PC-3 (cell line): ENCODE measurements around the gene RNF5. TPM values are rescaled to one million over a fixed set of nuclear protein-coding genes. Genes with fewer than 3 reads are reported as not detected.

ENCODE experiments used
- ATAC-seq: fragments of 200-7000 bp; cut with Tn5 transposase; 2 replicates; pipeline ENCODE4 v1.9.1; 2020; ENCODE audit warnings: mild to moderate bottlenecking, moderate library complexity
- BruUV-seq: library from RNA; stranded (reverse); fragments of 400-500 nt; replicated peaks from 2 replicates; lab custom pipeline; 2021; lab: Mats Ljungman, UMichigan
- CTCF ChIA-PET: fragments of 300-600 bp; sonication (Branson Sonifier 250); formaldehyde crosslinking; loops from one replicate; lab custom pipeline; 2022; ENCODE audit warnings: antibody characterized with exemption; lab: Charles Lee
- POLR2A ChIA-PET: fragments of 300-600 bp; sonication (Branson Sonifier 250); formaldehyde crosslinking; loops from one replicate; lab custom pipeline; 2022; ENCODE audit warnings: antibody characterized with exemption; ENCODE audit not compliant: unreplicated experiment; lab: Charles Lee
- DNase-seq: peaks from one replicate; pipeline ENCODE4 v3.0.0-alpha.2; 2015
- H2AFZ ChIP-seq: fragments of 300-600 bp; sonication (generic); 2 replicates; pipeline ENCODE4 v1.6.0; 2016; ENCODE audit warnings: antibody characterized with exemption, low read length
- H3F3A ChIP-seq: fragments of 300-600 bp; sonication (generic); one replicate; pipeline ENCODE4 v1.6.0; 2017; ENCODE audit warnings: antibody characterized with exemption, low read length, control low read depth, mild to moderate bottlenecking; ENCODE audit not compliant: unreplicated experiment
- H3K27ac ChIP-seq: fragments of 300-600 bp; sonication (generic); 2 replicates; pipeline ENCODE4 v1.5.1; 2016; ENCODE audit warnings: mild to moderate bottlenecking, low read length
- H3K27me3 ChIP-seq: fragments of 300-600 bp; sonication (generic); 2 replicates; pipeline ENCODE4 v1.6.1; 2016; ENCODE audit warnings: low read length, mixed read lengths
- H3K36me3 ChIP-seq: fragments of 300-600 bp; sonication (generic); 2 replicates; pipeline ENCODE4 v1.6.1; 2016; ENCODE audit warnings: low read depth, mixed run types, low read length, mixed read lengths
- H3K4me1 ChIP-seq: fragments of 300-600 bp; sonication (generic); 2 replicates; pipeline ENCODE4 v1.5.1; 2016; ENCODE audit warnings: low read length; ENCODE audit not compliant: insufficient read depth
- H3K4me2 ChIP-seq: fragments of 300-600 bp; sonication (generic); 2 replicates; pipeline ENCODE4 v1.6.0; 2016; ENCODE audit warnings: low read length
- H3K4me3 ChIP-seq: fragments of 300-600 bp; sonication (generic); 2 replicates; pipeline ENCODE4 v1.5.1; 2016; ENCODE audit warnings: mild to moderate bottlenecking, low read length, mixed read lengths
- H3K79me2 ChIP-seq: fragments of 300-600 bp; sonication (generic); 2 replicates; pipeline ENCODE4 v1.6.1; 2017; ENCODE audit warnings: low read length, mixed read lengths
- H3K9ac ChIP-seq: fragments of 300-600 bp; sonication (generic); 2 replicates; pipeline ENCODE4 v1.6.0; 2016; ENCODE audit warnings: mild to moderate bottlenecking, low read length
- H3K9me2 ChIP-seq: fragments of 300-600 bp; sonication (generic); replicated peaks from 2 replicates; pipeline ENCODE4 v1.6.1; 2016; ENCODE audit warnings: mixed run types, low read length, mixed read lengths
- H3K9me3 ChIP-seq: fragments of 300-600 bp; sonication (generic); 2 replicates; pipeline ENCODE4 v1.6.1; 2016; ENCODE audit warnings: low read length, mixed read lengths
- H4K20me1 ChIP-seq: fragments of 300-600 bp; sonication (generic); 2 replicates; pipeline ENCODE4 v1.6.1; 2016; ENCODE audit warnings: low read length, mixed read lengths
- CTCF ChIP-seq: fragments of 300-600 bp; sonication (generic); conservative IDR thresholded peaks from 2 replicates; pipeline ENCODE4 v1.5.1; 2017; ENCODE audit warnings: antibody characterized with exemption, low read depth, mild to moderate bottlenecking, low read length
- EZH2 ChIP-seq: fragments of 300-600 bp; sonication (generic); IDR thresholded peaks from one replicate; pipeline ENCODE4 v1.6.1; 2017; ENCODE audit warnings: antibody characterized with exemption, mild to moderate bottlenecking, low read length; ENCODE audit not compliant: unreplicated experiment
- EZH2phosphoT487 ChIP-seq: fragments of 300-600 bp; sonication (generic); IDR thresholded peaks from 2 replicates; pipeline ENCODE4 v1.6.1; 2018; ENCODE audit warnings: mild to moderate bottlenecking, antibody characterized with exemption, low read length, borderline replicate concordance
- intact Hi-C: fragments of 100-400 bp; cut with micrococcal nuclease; formaldehyde crosslinking; loops from 2 replicates; pipeline ENCODE4 v1.9.0; 2023
- total RNA-seq: library from RNA; depleted of rRNA; stranded (reverse); fragments of >200 nt; gene quantifications from 2 replicates; pipeline ENCODE4 v1.2.3, GENCODE V29; 2014

The RNF5 gene
- total RNA-seq, 1 experiment from 2014 or later = 69.0 TPM

- no peaks in the 10 kb centered on the region for H4K20me1 ChIP-seq
- no peak within 1 kb of the TSS for H3K27ac ChIP-seq
- H3K9me2 ChIP-seq = no peaks in the 10 kb centered on the region
- TF ChIP-seq EZH2phosphoT487 (no peak), CTCF (no peak), EZH2 (no peak)
- H3K9me3 ChIP-seq = no peaks in the 10 kb centered on the region
- H3K9ac ChIP-seq = no peak within 1 kb of the TSS
- no peak within 1 kb of the TSS for H2AFZ ChIP-seq
- BruUV-seq = no TSS peak
- no peaks in the 10 kb centered on the region for H3K79me2 ChIP-seq
- peaks cover 14% of the 10 kb centered on the region; the same call in 1 of the 2 replicates for H3K36me3 ChIP-seq
- no peaks in the 10 kb centered on the region for H3K27me3 ChIP-seq
- no peak within 1 kb of the TSS for H3K4me3 ChIP-seq
- ChIA-PET POLR2A (no interaction called here), CTCF (no interaction called here)
- intact Hi-C loops = no loop called here
- no peak for ATAC-seq
- H3F3A ChIP-seq = no peaks in the 10 kb centered on the region
- DNase-seq = no peak
- no peak within 1 kb of the TSS for H3K4me2 ChIP-seq
- H3K4me1 ChIP-seq = no peaks in the 10 kb centered on the region
Observed at GRCh38 chr6:32164295-32164694, 13.9 kb upstream of the RNF5 start, which contains the start of gene EGFL8. EGFL8 (plus strand) TSS chr6:32164595; CDS start chr6:32166166, 1,571 bp downstream.

- no peaks in the 10 kb centered on the region for H3K27me3 ChIP-seq
- intact Hi-C loops = no loop called here
- H3K36me3 ChIP-seq = peaks cover 16% of the 10 kb centered on the region; the same call in 1 of the 2 replicates
- DNase-seq (no peak), ATAC-seq (no peak)
- no peak overlapping the region for H2AFZ ChIP-seq
- H3K9me3 ChIP-seq = no peaks in the 10 kb centered on the region
- POLR2A ChIA-PET = no interaction called here
- no peak for TF ChIP-seq CTCF
- no peak for TF ChIP-seq EZH2
- TF ChIP-seq EZH2phosphoT487 = no peak
- no peak overlapping the region for H3K9ac ChIP-seq
- no peaks in the 10 kb centered on the region for H4K20me1 ChIP-seq
- H3K4me1 ChIP-seq = no peaks in the 10 kb centered on the region
- H3K4me2 ChIP-seq = no peak overlapping the region
- no peak overlapping the region for H3K27ac ChIP-seq
- BruUV-seq = no TSS peak
- H3K4me3 ChIP-seq = no peak overlapping the region
- no peaks in the 10 kb centered on the region for H3F3A ChIP-seq
- H3K9me2 ChIP-seq = no peaks in the 10 kb centered on the region
- no peaks in the 10 kb centered on the region for H3K79me2 ChIP-seq
- CTCF ChIA-PET = no interaction called here
Observed at GRCh38 chr6:32166411-32167061, 11.7 kb upstream of the RNF5 start.

- no peak for ATAC-seq
- no peak overlapping the region for H3K9ac ChIP-seq
- H3K9me2 ChIP-seq = no peaks in the 10 kb centered on the region
- no peaks in the 10 kb centered on the region for H3K79me2 ChIP-seq
- TF ChIP-seq EZH2 (no peak), EZH2phosphoT487 (no peak), CTCF (no peak)
- no peak overlapping the region for H3K4me3 ChIP-seq
- H4K20me1 ChIP-seq = no peaks in the 10 kb centered on the region
- no peak overlapping the region for H2AFZ ChIP-seq
- no peak overlapping the region for H3K4me2 ChIP-seq
- ChIA-PET CTCF (no interaction called here), POLR2A (no interaction called here)
- H3K4me1 ChIP-seq = no peaks in the 10 kb centered on the region
- no TSS peak for BruUV-seq
- H3F3A ChIP-seq = no peaks in the 10 kb centered on the region
- H3K36me3 ChIP-seq = peaks cover 16% of the 10 kb centered on the region; the same call in 1 of the 2 replicates
- intact Hi-C loops = no loop called here
- H3K27ac ChIP-seq = no peak overlapping the region
- DNase-seq = no peak
- H3K27me3 ChIP-seq = no peaks in the 10 kb centered on the region
- H3K9me3 ChIP-seq = no peaks in the 10 kb centered on the region
Observed at GRCh38 chr6:32167154-32167760, 10.9 kb upstream of the RNF5 start.
